ENCODE data around the gene ALX4.

DNA sequence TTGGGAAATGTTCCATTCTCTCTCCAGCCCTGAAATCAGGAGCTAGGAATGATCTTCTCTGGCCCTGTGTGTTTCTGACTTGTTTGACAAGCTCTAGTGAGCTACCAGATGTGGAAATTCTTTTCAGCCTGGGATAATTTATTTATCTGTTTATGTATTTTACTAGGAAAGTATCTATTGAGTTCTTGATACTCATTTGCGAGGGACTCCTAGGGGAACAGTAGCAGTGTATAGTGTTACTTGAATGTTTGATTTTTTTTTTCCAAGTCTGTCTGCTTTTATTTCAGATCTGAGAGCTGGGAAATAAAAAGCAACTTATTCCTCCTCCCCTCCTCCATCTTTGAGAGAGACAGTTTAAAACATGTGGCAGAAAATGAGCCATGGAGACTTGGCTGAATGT lies 92.5 kb downstream of the ALX4 start:
- TF ChIP-seq, protein P1, sequence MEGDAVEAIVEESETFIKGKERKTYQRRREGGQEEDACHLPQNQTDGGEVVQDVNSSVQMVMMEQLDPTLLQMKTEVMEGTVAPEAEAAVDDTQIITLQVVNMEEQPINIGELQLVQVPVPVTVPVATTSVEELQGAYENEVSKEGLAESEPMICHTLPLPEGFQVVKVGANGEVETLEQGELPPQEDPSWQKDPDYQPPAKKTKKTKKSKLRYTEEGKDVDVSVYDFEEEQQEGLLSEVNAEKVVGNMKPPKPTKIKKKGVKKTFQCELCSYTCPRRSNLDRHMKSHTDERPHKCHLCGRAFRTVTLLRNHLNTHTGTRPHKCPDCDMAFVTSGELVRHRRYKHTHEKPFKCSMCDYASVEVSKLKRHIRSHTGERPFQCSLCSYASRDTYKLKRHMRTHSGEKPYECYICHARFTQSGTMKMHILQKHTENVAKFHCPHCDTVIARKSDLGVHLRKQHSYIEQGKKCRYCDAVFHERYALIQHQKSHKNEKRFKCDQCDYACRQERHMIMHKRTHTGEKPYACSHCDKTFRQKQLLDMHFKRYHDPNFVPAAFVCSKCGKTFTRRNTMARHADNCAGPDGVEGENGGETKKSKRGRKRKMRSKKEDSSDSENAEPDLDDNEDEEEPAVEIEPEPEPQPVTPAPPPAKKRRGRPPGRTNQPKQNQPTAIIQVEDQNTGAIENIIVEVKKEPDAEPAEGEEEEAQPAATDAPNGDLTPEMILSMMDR (IDR thresholded peaks at IDR 0.05): no peak
- TF ChIP-seq POLR2A (IDR thresholded peaks at IDR 0.05): no peak

All from uterus (tissue), 2 donors.